Activated CD8-positive, alpha-beta memory T cell treated with anti-CD3 and anti-CD28 coated beads for 4 hours (primary cell): ENCODE measurements around the gene FRS2.

Experiments
- DNase-seq, 2 donors: peaks; one replicate each; pipeline ENCODE4 v3.0.0-alpha.2; 2020; ENCODE audit warnings: low read depth in 2 of 2

The FRS2 gene

GRCh38 chr12:69527506-69528272, 57.5 kb downstream of the FRS2 start:
- DNase-seq: no peak

GRCh38 chr12:69529021-69529420, 58.8 kb downstream of the FRS2 start:
- DNase-seq: no peak

GRCh38 chr12:69533844-69534243, 63.7 kb downstream of the FRS2 start:
- no peak for DNase-seq

GRCh38 chr12:69534389-69534822, 64.2 kb downstream of the FRS2 start:
- peak in 1 of 2 donors; percentile 0 for DNase-seq

- no peak for DNase-seq
Measured at GRCh38 chr12:69540987-69541386, 70.8 kb downstream of the FRS2 start.

GRCh38 chr12:69544087-69544486, 73.9 kb downstream of the FRS2 start:
- no peak for DNase-seq

GRCh38 chr12:69545081-69545480, 74.9 kb downstream of the FRS2 start:
- DNase-seq: no peak

- DNase-seq: no peak
Measured at GRCh38 chr12:69546693-69547438, 76.7 kb downstream of the FRS2 start.

- no peak for DNase-seq
Measured at GRCh38 chr12:69548687-69549086, 78.5 kb downstream of the FRS2 start.

GRCh38 chr12:69550569-69551350, 80.6 kb downstream of the FRS2 start:
- no peak for DNase-seq

GRCh38 chr12:69553628-69554248, 83.5 kb downstream of the FRS2 start:
- no peak for DNase-seq

GRCh38 chr12:69555461-69555860, 85.3 kb downstream of the FRS2 start:
- DNase-seq: no peak

- no peak for DNase-seq
Measured at GRCh38 chr12:69556383-69556782, 86.2 kb downstream of the FRS2 start.

GRCh38 chr12:69563166-69563762, 93.1 kb downstream of the FRS2 start:
- DNase-seq: no peak

- DNase-seq: no peak
Measured at GRCh38 chr12:69566603-69567002, 96.4 kb downstream of the FRS2 start.

- DNase-seq: no peak
Measured at GRCh38 chr12:69569236-69569635, 99.0 kb downstream of the FRS2 start.

- no peak for DNase-seq
Measured at GRCh38 chr12:69570000-69570516, 99.9 kb downstream of the FRS2 start.

- DNase-seq: peak; percentile 18 to 41
Measured at GRCh38 chr12:69570545-69571399, 100.6 kb downstream of the FRS2 start.

- DNase-seq: no peak
Measured at GRCh38 chr12:69575346-69575745, 105.2 kb downstream of the FRS2 start.

GRCh38 chr12:69578283-69578682, 108.1 kb downstream of the FRS2 start:
- DNase-seq: no peak
